ENCODE results near the gene STRIP1. TPM values are rescaled to one million over a fixed set of nuclear protein-coding genes. Genes with fewer than 3 reads are reported as not detected.

STRIP1 gene
- total RNA-seq, 4 donors from 2014 or later = 17.1 to 102 (median 42.0) TPM

DNA sequence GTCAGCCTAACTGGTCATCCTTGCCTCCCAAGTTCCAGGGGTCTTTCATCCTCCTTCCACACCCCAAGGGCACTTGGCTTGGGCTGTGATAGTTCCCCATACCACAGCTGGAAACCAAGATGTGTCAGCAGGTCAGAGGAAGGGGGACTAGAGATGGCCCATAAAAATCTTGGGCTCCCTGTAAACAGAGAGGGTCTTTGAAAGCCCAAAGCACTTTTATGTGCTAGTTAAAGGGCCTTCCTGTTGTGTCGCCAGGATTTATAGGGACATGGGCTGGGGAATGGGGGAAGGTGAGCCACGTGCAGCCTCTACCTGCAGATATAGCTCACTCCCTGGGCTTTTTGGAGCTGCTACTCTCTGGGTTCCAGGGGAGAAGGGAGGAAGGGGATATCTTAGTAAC is 65.9 kb downstream of the STRIP1 start:
- Histone ChIP-seq H3K9me3 (no peaks in the 10 kb centered on the region), H3K36me3 (no peaks in the 10 kb centered on the region), H3K4me3 (no peak overlapping the region), H3K27ac (no peak overlapping the region), H3K4me1 (no peaks in the 10 kb centered on the region), H3K27me3 (no peaks in the 10 kb centered on the region)
- TF ChIP-seq, protein P1, sequence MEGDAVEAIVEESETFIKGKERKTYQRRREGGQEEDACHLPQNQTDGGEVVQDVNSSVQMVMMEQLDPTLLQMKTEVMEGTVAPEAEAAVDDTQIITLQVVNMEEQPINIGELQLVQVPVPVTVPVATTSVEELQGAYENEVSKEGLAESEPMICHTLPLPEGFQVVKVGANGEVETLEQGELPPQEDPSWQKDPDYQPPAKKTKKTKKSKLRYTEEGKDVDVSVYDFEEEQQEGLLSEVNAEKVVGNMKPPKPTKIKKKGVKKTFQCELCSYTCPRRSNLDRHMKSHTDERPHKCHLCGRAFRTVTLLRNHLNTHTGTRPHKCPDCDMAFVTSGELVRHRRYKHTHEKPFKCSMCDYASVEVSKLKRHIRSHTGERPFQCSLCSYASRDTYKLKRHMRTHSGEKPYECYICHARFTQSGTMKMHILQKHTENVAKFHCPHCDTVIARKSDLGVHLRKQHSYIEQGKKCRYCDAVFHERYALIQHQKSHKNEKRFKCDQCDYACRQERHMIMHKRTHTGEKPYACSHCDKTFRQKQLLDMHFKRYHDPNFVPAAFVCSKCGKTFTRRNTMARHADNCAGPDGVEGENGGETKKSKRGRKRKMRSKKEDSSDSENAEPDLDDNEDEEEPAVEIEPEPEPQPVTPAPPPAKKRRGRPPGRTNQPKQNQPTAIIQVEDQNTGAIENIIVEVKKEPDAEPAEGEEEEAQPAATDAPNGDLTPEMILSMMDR (IDR thresholded peaks at IDR 0.05) = no peak
- no peak for TF ChIP-seq POLR2A (IDR thresholded peaks at IDR 0.05)
- intact Hi-C loops (cut with DNase I; ENCODE audit: low total_unique reads) = no loop called here
- DNase-seq = no peak

GRCh38 chr1:110102081-110102480 is 67.7 kb downstream of the STRIP1 start:
- DNase-seq = no peak
- Histone ChIP-seq H3K4me3 (no peak overlapping the region), H3K27ac (no peak overlapping the region), H3K36me3 (no peaks in the 10 kb centered on the region), H3K4me1 (no peaks in the 10 kb centered on the region), H3K9me3 (no peaks in the 10 kb centered on the region), H3K27me3 (no peaks in the 10 kb centered on the region)
- intact Hi-C loops (cut with DNase I; ENCODE audit: low total_unique reads) = no loop called here
- TF ChIP-seq POLR2A (IDR thresholded peaks at IDR 0.05) = no peak
- TF ChIP-seq, protein P1 (IDR thresholded peaks at IDR 0.05) = no peak

Other genes starting within 250 kb of the STRIP1 start
- 10 to 100 TPM; 19.8 to 48.2 (median 34.2) TPM for gene CSF1, start 123.8 kb upstream of the STRIP1 start, total RNA-seq
- gene AHCYL1, start 49.9 kb upstream of the STRIP1 start, total RNA-seq = 100 to 1,000 TPM in 1 of 4 donors, 10 to 100 TPM in 3; 51.2 to 183 (median 70.2) TPM
- gene ALX3, start 36.0 kb downstream of the STRIP1 start, total RNA-seq = under 1 TPM in 2 of 4 donors, not detected in 2; 0.21 to 0.26 TPM
- not detected for gene UBL4B, start 77.8 kb downstream of the STRIP1 start, total RNA-seq
- gene SLC6A17, start 115.9 kb downstream of the STRIP1 start, total RNA-seq = under 1 TPM in 2 of 4 donors, not detected in 2; 0.07 to 0.15 TPM
- gene KCNC4, start 175.7 kb downstream of the STRIP1 start, total RNA-seq = 10 to 100 TPM in 1 of 4 donors, 1 to 10 TPM in 3; 2.1 to 29.4 (median 3.9) TPM

Measured in uterus (tissue), 4 donors.